Cortex of kidney (tissue), 1 donor: ENCODE data around the gene MRPS34.
"Not testable (repeated sequence)": the region's sequence is repeated elsewhere in the genome, so short reads cannot be mapped to it uniquely, and the experiment has no call there.

Source experiments
- DNase-seq: peaks from one replicate; lab custom pipeline; 2025; lab: John Stamatoyannopoulos, UW

MRPS34 gene

GRCh38 chr16:1772908-1773702, at the start of gene MRPS34:
MRPS34 (minus strand) TSS chr16:1773134; CDS start chr16:1773119, 15 bp downstream.
- DNase-seq = no peak

- no peak for DNase-seq
Observed at GRCh38 chr16:1821861-1822611, 49.1 kb upstream of the MRPS34 start.

DNA sequence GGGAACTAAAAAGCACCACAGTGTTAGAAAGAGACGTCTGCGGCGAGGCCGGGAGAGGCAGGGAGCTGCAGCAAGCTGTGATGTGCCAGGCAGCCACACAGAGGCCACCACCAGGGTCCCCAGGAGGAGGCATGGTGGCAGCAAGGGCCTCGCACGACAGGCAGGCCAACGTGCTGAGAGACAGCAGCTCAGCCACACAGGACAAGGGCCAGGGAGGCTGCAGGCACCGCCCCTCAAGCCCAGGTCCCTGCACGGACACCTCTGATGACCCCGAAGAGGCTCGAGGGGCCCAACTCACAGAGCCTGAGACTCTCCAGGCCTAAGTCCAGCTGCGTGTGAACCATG, 48.0 kb upstream of the MRPS34 start:
- DNase-seq = no peak

DNA sequence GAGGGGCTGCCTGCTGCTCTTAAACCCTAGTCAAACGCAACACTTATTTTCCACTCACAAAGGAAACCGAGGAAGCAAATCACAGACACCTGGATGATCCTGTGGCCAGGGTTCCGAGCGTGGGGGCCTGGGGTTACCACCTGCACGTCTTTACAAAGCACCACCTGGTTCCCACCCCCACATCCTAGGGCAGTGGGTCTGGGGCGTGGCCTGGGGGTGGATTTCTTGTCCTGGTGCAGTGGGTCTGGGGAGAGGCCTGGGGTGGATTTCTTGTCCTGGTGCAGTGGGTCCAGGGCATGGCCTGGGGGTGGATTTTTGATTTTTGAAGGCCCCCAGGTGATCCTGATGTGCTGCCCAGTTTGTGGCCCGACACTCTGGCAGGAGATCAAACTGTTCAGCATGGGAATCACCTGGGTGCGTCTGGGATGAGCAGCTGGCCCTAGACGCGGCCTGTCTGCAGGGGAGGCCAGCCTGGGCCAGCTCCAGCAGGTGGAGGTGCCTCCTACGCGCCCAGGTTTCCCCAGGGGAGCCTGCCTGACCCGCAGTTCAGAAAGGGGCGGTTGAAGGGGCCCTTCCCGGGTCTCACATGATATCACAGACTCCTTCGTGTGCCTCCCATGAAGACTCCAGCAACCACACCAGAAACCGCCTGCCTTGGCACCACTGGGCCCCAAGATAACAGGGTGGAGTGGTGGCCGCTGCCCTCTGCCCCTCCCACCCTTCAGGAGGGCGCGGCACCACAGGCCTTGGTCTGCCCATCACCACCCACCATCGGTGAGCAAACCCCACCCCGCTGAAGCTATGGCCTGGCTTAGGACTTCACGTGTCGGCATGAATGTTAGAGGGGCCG, 47.4 kb upstream of the MRPS34 start:
- no peak for DNase-seq

DNA sequence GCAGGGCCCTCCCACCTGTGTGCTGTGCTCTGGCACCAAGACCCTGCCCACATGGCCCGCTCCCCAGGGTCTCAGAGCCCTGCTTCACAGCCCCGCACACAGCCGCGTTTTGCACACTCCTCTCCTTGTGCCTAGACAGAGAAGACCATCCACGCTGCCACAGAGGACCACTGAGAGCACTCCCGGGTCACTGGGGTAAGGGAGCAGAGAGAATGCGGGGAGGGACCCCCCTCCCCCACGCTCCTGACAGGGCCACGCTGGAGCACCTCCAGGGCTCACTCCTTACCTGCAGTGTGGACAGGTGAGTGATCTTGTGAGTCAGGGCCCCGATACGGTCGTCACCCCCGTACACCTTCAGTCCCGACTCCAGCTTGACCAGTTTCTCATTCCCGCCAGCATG, 46.7 kb upstream of the MRPS34 start:
- DNase-seq = no peak

GRCh38 chr16:1818873-1819525, 46.1 kb upstream of the MRPS34 start:
- no peak for DNase-seq

DNA sequence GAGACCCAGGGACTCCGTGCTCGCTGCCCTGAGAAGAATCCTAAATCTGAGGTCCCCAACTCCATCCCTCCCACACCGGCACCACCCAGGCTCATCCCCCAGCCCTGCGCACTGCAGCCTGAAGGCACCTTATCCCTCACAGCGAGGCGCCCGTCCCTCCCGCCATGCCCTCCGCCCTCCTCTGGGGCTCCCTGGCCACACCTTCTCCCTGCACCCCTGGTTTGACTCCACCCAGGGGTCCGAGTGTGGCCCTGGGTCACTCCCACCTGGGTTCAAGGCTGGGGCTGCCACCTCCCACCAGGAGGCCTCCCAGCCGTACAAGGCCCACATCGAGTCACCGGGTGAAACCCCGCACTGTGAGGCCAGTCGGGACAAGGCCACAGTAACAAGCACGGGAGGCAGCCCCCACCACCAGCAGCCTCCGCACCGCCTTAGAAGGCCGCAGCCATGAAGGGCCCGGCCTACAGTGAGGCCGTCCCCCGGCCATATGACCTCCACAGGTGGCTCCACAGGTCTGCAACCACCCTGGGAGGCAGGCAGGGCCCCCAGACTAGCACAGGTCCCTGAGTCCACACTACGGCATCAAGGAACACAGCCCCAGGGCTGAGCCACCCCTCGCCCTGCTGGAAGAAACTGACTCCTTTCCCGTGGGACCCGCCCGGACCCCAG, 45.4 kb upstream of the MRPS34 start:
- no peak for DNase-seq

DNA sequence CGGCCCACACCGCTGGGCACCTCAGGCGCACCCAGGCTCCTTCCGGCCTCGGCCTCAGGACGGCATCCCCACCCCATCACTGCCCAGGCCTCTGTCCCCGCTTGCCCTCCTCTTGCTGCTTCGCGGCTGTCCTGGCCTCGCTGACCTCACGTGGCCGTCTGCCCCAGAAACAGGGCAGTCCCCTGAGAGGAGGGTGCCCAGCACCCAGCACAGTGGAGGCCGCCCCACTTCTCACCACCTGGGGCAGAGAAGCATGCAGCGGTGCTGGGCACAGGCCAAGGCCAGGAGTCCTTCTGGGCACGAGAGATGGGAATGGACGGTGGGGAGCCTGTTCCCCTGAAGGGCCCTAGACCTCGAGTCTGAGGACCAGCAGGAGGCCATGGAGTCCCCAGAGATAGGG, 44.8 kb upstream of the MRPS34 start:
- DNase-seq = no peak

DNA sequence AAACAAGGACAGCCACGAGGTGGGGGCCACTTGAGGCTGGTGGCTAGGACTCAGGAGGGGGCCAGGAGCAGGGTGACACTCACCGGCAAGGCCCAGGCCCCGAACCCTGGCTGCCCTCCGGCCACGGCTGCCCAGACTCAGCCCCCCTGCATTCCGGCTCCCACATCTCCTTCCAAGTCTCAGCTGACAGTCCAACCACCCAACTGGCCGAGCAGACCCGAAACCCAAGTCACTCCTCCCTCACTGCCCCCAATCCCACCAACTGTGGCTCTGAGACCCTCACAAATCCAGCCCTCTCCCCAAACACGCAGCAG, 44.3 kb upstream of the MRPS34 start:
- DNase-seq = no peak

- DNase-seq = no peak
Observed at GRCh38 chr16:1816396-1817275, 43.7 kb upstream of the MRPS34 start.

DNA sequence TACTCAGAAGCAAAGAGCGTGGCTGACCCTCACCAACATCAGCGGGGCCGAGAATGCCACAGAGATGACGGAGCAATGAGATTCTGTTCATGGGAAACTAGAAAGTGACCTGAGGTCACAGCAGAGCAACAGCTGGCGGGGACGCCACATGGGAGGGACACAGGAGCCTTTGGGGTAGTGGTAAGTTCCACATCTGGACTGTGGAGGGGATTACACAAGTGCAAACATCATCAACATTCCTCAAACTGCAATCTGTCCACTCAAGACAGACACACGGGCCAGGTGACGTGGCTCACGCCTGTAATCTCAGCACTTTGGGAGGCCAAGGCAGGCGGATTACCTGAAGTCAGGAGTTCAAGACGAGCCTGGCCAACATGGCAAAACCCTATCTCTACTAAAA, 42.5 kb upstream of the MRPS34 start:
- no peak for DNase-seq

DNA sequence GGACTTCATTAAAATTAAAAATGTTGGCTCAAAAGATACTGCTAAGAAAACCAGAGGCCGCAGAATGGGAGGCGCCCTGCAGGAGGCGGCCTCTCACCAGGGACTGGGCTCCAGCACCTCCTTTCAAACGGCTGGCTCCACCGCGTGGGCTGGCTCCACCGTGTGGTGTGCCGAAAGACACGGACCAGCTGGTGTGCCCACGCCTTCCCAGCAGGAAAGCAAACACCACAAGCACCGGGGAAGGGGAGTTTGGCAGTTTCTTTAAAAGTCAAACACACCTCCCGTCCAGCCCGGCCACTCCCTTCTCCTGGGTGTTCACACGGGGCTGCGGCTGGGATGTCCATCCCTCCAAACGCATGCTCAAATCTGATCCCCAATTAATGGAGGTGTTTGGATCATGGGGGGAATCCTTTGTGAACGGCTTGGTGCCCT, 39.8 kb upstream of the MRPS34 start:
- DNase-seq = no peak

DNA sequence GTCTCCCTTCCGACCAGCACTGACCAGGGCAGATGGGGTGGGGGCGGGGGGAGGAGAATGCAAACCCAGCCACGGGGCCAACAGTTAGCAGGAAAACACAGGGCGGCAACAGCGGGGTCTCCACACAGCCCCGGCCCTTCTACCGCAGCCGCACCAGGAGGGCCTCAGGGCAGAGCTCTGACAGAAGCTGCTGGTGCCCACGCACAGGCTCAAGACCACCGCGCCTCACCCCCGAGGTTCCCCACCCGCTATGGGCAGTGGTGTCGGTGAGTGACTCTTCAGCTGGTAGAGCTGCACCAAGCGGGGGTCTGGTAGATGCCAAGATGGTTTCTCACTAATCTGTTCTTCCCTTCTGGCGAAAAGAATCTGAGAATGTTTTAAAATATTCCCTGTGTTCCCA, 37.6 kb upstream of the MRPS34 start:
- no peak for DNase-seq

GRCh38 chr16:1810106-1810505, 37.2 kb upstream of the MRPS34 start:
- DNase-seq = no peak

DNA sequence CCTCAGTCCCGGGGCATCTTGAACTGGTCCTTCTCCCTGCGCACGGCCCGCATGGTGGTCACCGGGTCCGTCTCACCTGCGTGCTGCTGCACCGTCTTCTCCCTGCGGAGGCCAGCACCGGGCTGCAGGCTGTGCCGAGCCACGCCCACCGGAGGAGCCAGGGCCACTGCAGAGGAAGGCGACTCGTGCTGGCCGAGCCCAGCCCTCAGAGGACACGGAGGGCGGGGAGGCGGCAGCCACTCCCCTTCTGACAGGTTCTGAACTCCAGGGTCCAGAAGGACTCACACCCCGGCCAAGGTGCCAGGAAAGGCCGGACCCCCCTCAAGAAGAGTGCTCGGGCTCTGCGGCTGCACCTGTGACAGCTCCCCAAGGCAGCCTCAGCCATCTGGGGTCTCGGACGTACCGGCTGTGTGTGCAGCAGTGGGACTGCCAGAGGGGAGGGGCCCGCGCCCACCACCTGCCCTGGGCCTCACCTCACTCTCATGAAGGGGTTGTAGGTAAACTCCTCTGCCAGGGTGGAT, 36.4 kb upstream of the MRPS34 start:
- DNase-seq = no peak

DNA sequence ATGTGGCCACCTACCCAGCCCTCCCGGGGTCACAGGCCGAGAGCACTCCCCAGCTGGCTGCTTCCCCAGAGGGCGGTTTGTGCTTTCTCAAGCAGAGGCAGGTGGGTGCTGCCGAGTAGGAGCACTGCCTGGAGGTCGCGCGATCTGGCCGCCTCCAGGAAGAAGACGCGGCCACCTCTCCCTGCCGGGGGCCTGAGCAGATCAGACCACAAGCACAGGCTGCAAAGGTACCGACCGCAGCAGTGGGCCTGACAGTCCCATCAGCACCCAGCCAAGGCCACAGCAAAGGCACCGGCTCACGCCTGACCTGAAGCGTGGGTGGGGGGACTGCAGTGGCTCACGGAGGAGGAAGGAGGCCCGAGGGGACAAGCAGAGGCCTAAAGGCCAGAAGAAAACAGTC, 35.8 kb upstream of the MRPS34 start:
- no peak for DNase-seq

- no peak for DNase-seq
Observed at GRCh38 chr16:1807626-1808025, 34.7 kb upstream of the MRPS34 start.

GRCh38 chr16:1800701-1801100, 27.8 kb upstream of the MRPS34 start:
- no peak for DNase-seq

GRCh38 chr16:1799263-1799662, 26.3 kb upstream of the MRPS34 start:
- DNase-seq = not testable (repeated sequence)

DNA sequence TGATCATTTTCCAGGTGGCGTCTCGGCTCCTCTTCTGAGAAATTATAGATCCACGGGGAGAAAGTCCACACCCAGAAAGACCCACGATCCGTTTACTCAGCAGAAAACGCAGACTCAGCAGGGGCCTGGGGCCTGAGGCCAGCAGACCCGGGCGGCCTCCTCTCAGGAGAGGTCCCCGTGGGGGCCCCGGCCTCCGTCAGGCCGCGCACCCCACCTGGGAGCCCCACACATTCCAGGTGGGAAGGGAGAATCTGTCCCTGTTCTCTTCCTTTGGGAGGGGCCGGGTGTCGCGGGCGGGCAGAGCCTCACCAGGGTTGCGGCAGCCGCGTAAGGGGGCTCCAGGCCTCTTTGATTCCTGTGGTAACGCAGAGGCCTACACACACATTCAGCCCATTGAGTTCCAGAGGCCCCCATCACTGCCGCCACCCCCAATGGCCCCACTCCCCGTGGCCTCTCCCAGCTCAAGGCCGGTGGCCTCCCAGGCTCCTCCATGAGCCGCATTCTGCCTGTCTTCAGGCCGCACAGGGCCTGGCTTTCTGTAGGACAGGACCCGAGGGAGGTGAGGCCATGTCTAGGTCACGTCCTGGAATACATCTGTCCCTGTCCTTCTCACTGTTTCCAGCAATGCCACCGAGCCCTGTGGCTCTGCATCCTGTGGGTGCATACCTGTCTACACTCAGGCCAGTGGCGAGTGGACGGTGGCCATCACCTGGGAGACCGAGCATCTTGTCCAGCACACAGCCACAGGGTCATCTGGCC, 22.2 kb upstream of the MRPS34 start:
- no peak for DNase-seq
